ENCODE results near the gene PCGF1.

Gene PCGF1

GRCh38 chr2:74507145-74507925 lies at the start of gene PCGF1:
TSS of gene PCGF1 (minus strand) at chr2:74507695. CDS start at chr2:74507668, 27 bp downstream.
- peak; percentile 98 to 99 for DNase-seq

GRCh38 chr2:74556831-74557370 lies 49.4 kb upstream of the PCGF1 start:
- no peak for DNase-seq

GRCh38 chr2:74556159-74556558 lies 48.7 kb upstream of the PCGF1 start:
- DNase-seq, result no peak

GRCh38 chr2:74555610-74556103 lies 48.2 kb upstream of the PCGF1 start:
- DNase-seq, result no peak

- DNase-seq, result peak; percentile 45 to 77
These were observed 47.5 kb upstream of the PCGF1 start for GRCh38 chr2:74554820-74555531.

GRCh38 chr2:74553892-74554819 lies 46.7 kb upstream of the PCGF1 start, which contains the start of the genes DOK1 and LOXL3:
TSS of gene DOK1 (plus strand) at chr2:74554720. CDS start at chr2:74554755, 35 bp downstream.
TSS of gene LOXL3 (minus strand) at chr2:74553942. CDS start at chr2:74552634, 1,308 bp downstream.
- peak; percentile 37 to 77 for DNase-seq

- DNase-seq, result peak in 1 of 2 experiments; percentile 25
These were observed 45.7 kb upstream of the PCGF1 start for GRCh38 chr2:74552914-74553811.

- no peak for DNase-seq
These were observed 44.7 kb upstream of the PCGF1 start for GRCh38 chr2:74551942-74552913.

GRCh38 chr2:74551530-74551929 lies 44.0 kb upstream of the PCGF1 start:
- DNase-seq, result no peak

GRCh38 chr2:74550231-74550630 lies 42.7 kb upstream of the PCGF1 start:
- no peak for DNase-seq

- peak; percentile 42 to 85 for DNase-seq
These were observed 41.7 kb upstream of the PCGF1 start for GRCh38 chr2:74548900-74549826.

- peak; percentile 40 to 68 for DNase-seq
These were observed 40.9 kb upstream of the PCGF1 start for GRCh38 chr2:74548285-74548899.

- no peak for DNase-seq
These were observed 38.5 kb upstream of the PCGF1 start for GRCh38 chr2:74546004-74546403.

GRCh38 chr2:74544634-74545033 lies 37.1 kb upstream of the PCGF1 start:
- DNase-seq, result no peak

GRCh38 chr2:74542978-74543377 lies 35.5 kb upstream of the PCGF1 start:
- no peak for DNase-seq

- DNase-seq, result no peak
These were observed 32.8 kb upstream of the PCGF1 start for GRCh38 chr2:74540291-74540690.

GRCh38 chr2:74538881-74539339 lies 31.4 kb upstream of the PCGF1 start:
- DNase-seq, result no peak

- no peak for DNase-seq
These were observed 29.6 kb upstream of the PCGF1 start for GRCh38 chr2:74537140-74537539.

Data from NCI-H526 (cell line).